Measurements from ENCODE around the gene SLC5A6. TPM values are rescaled to one million over a fixed set of nuclear protein-coding genes. Genes with fewer than 3 reads are reported as not detected.

Gene SLC5A6
- total and polyA plus RNA-seq, 7 donors: 2.4 to 26.7 (median 11.1) TPM

DNA sequence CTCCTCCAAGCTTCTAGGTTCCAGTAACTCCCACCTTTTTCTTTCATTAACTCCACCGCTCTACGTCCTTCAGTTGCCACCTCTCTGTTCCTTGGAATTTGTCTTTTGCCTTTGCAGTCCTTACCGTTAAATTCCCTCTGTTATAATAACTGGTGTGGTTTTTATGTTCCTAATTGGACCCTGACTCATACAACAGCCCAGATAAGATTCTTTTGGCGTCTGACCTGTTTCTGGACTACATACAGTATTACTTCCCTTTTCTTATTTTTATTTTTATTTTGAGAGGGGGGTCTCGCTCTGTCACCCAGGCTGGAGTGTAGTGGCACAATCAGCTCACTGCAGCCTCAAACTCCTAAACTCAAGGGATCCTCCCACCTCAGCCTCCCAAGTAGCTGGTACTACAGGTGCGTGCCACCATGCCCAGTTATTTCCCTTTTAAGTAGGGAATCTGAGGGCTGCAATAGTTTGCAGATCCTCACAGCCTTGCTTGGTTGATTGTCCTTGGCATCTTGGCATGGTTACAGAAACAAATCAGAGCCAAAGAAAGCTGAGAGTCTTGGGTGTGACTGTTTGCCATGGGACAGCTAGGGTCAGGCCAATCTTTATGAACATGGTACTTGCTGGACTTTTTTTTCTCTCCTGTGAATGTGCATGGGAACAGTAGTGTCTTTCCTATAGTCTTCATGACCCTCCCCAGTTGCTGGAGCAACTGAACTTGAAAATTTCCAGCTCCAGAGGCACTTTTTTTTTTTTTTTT, 41.3 kb downstream of the SLC5A6 start:
- TF ChIP-seq POLR2AphosphoS5 (IDR thresholded peaks at IDR 0.05): no peak
- TF ChIP-seq, protein P1, sequence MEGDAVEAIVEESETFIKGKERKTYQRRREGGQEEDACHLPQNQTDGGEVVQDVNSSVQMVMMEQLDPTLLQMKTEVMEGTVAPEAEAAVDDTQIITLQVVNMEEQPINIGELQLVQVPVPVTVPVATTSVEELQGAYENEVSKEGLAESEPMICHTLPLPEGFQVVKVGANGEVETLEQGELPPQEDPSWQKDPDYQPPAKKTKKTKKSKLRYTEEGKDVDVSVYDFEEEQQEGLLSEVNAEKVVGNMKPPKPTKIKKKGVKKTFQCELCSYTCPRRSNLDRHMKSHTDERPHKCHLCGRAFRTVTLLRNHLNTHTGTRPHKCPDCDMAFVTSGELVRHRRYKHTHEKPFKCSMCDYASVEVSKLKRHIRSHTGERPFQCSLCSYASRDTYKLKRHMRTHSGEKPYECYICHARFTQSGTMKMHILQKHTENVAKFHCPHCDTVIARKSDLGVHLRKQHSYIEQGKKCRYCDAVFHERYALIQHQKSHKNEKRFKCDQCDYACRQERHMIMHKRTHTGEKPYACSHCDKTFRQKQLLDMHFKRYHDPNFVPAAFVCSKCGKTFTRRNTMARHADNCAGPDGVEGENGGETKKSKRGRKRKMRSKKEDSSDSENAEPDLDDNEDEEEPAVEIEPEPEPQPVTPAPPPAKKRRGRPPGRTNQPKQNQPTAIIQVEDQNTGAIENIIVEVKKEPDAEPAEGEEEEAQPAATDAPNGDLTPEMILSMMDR (IDR thresholded peaks at IDR 0.05): no peak
- Histone ChIP-seq H3K9me3 (no peaks in the 10 kb centered on the region), H3K4me1 (no peaks in the 10 kb centered on the region), H3K4me3 (no peak overlapping the region), H3K36me3 (no peaks in the 10 kb centered on the region), H3K27ac (no peak overlapping the region), H3K27me3 (no peaks in the 10 kb centered on the region)
- intact Hi-C loops (cut with DNase I): no loop called here
- DNase-seq: no peak
- 29 to 66% methylated on average over 6 of the region's 6 CpGs for WGBS, 2 donors

DNA sequence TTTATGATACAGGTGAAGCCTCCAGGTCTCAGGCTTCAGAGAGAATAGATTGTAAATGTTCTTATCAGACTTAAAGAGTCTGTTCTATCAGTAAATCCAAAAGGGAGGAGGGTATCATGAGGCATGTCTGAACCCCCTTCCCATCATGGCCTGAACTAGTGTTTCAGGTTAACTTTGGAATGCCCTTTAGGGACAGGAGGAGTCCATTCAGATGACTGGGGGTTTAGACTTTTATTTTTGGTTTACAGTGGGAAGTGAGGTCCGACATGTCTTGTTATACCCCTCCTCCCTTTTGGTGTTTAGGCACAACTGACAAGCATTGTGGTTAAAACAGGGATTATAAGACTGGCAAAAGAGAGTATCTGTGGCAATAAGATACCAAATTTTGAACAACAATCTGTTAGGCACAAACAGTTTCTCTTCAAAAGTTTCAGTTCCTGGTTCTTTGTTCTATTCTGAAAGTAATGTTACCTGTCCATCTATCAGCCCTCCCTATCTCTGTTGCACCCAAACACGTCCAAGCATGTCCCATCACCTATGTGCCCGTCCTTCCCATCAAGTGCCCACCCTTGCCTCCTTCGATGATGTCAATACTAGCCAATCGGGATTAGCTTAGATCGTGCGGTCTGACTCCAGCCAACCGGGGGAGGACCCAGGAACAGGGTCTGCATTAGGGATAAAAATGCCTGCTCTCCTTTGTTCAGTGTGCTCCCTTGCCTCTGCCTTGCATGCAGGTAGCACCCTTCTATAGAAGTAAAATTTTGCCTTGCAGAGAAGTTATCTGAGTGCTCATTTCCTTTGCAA, 46.9 kb downstream of the SLC5A6 start:
- TF ChIP-seq, protein P1 (IDR thresholded peaks at IDR 0.05): no peak
- TF ChIP-seq POLR2AphosphoS5 (IDR thresholded peaks at IDR 0.05): no peak
- no peak for TF ChIP-seq EP300 (IDR thresholded peaks at IDR 0.05)
- no peak for TF ChIP-seq POLR2A (IDR thresholded peaks at IDR 0.05)
- H3K36me3 ChIP-seq: no peaks in the 10 kb centered on the region
- intact Hi-C loops (cut with DNase I): no loop called here
- 87 to 92% methylated on average over 8 of the region's 8 CpGs for WGBS, 2 donors
- H3K4me3 ChIP-seq: no peak overlapping the region
- H3K4me1 ChIP-seq: no peaks in the 10 kb centered on the region
- no peak for DNase-seq
- H3K27me3 ChIP-seq: peaks cover 0 to 5% (median 0%) of the 10 kb centered on the region in 3 donors
- H3K27ac ChIP-seq: no peak overlapping the region
- H3K9me3 ChIP-seq: no peaks in the 10 kb centered on the region

DNA sequence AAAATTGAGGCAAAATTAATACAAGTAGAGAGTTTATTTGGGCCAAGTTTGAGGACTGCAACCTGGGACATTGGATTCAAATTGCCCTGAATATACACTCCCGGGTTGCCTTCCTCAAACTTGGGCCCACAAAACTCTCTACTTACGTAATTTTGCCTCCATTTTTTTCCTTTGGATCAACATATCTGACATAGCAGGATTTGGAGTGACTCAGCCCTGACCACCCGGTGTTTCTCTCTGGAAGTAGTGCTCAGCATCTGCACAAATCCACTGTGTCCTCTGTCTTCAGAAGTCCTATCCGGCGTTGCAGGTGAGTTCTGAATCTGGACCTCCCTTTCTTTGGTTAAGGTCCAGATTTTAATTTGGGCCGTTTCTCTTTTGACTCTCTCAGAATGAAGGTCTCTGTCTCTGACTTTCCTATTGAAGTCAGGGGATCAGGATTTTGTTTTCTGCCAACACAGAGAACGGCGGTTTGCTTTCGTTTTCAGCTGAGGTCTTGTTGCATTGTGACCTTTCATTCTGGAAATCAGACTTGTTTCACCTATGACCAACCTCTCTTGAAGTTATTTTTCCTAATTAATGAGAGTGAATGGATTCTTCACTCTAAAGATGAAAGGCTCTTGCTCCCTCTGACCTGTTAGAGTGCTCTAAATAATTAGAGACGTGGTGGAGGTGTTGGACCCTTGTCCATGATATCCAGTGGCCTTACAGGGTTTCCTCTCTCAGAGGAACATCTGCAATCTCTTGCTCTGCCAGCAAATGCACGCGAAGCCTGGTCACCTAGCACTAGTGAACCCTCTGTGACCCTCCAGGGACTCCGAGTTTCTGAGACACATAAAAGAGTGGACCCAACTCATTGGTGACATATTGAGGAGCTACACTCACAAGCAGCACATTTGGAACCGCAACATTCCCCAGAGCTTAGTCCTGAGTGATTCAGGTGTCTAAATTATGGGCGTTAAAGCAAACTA, 49.6 kb downstream of the SLC5A6 start:
- H3K27ac ChIP-seq: no peak overlapping the region
- TF ChIP-seq EP300 (IDR thresholded peaks at IDR 0.05) (no peak), POLR2A (IDR thresholded peaks at IDR 0.05) (no peak), POLR2AphosphoS5 (IDR thresholded peaks at IDR 0.05) (no peak)
- TF ChIP-seq, protein P1 (IDR thresholded peaks at IDR 0.05): no peak
- H3K9me3 ChIP-seq: no peaks in the 10 kb centered on the region
- 82 to 88% methylated on average over 15 of the region's 15 CpGs for WGBS, 2 donors
- peaks cover 0 to 5% (median 0%) of the 10 kb centered on the region in 3 donors for H3K27me3 ChIP-seq
- no peak overlapping the region for H3K4me3 ChIP-seq
- H3K36me3 ChIP-seq: no peaks in the 10 kb centered on the region
- no peak for DNase-seq
- intact Hi-C loops (cut with DNase I): no loop called here
- no peaks in the 10 kb centered on the region for H3K4me1 ChIP-seq

DNA sequence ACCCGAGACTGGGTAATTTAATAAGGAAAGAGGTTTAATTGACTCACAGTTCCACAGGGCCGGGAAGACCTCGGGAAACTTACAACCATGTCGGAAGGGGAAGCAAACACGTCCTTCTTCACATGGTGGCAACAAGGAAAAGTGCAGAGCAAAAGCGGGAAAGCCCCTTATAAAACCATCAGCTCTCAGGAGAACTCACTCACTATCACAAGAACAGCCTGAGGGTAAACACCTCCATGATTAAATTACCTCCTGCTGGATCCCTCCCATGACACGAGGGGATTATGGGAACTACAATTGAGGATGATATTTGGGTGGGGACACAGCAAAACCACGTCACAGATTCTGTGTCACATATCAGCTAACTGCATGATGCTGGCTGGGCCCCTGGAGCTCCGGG, 51.9 kb downstream of the SLC5A6 start:
- intact Hi-C loops (cut with DNase I): no loop called here
- DNase-seq: no peak
- Histone ChIP-seq H3K4me1 (no peaks in the 10 kb centered on the region), H3K27ac (no peak overlapping the region), H3K9me3 (no peaks in the 10 kb centered on the region), H3K36me3 (no peaks in the 10 kb centered on the region), H3K4me3 (no peak overlapping the region), H3K27me3 (peaks cover 0 to 5% (median 0%) of the 10 kb centered on the region in 3 donors)
- 75 to 84% methylated on average over 9 of the region's 9 CpGs for WGBS, 2 donors
- TF ChIP-seq EP300 (IDR thresholded peaks at IDR 0.05): no peak
- TF ChIP-seq, protein P1 (IDR thresholded peaks at IDR 0.05): no peak
- TF ChIP-seq POLR2A (IDR thresholded peaks at IDR 0.05): no peak
- TF ChIP-seq POLR2AphosphoS5 (IDR thresholded peaks at IDR 0.05): no peak

Measured in sigmoid colon (tissue), 7 donors.